Breast epithelium (tissue), 3 donors: Measurements from ENCODE around the gene NSFL1C.

Experiments used
- CTCF ChIP-seq, 3 donors: fragments of 450-650 bp; IDR thresholded peaks; one replicate each; pipeline ENCODE4 v1.5.1; 2016 to 2017; ENCODE audit warnings: antibody characterized with exemption in 3 of 3, mild to moderate bottlenecking in 3 of 3, moderate library complexity in 3 of 3
- POLR2A ChIP-seq: fragments of 450-650 bp; IDR thresholded peaks from one replicate; pipeline ENCODE4 v1.6.1; 2016; ENCODE audit warnings: antibody characterized with exemption, mild to moderate bottlenecking, moderate library complexity

GRCh38 chr20:1441133-1441532 lies 25.5 kb downstream of the NSFL1C start:
- TF ChIP-seq CTCF (IDR thresholded peaks at IDR 0.05) (no peak), POLR2A (no peak)
